IMR-90 (cell line): ENCODE data around the gene MEIOB. TPM values are rescaled to one million over a fixed set of nuclear protein-coding genes. Genes with fewer than 3 reads are reported as not detected.

Experiments used
- ATAC-seq: fragments of 200-7000 bp; cut with Tn5 transposase; 2 replicates; pipeline ENCODE4 v1.9.1; 2020; ENCODE audit warnings: low read depth, mild to moderate bottlenecking, moderate library complexity
- BruUV-seq: library from RNA; stranded (reverse); fragments of 400-500 nt; replicated peaks from 2 replicates; lab custom pipeline; 2021; lab: Mats Ljungman, UMichigan
- CTCF ChIA-PET: fragments of 300-600 bp; formaldehyde crosslinking; extraction: SDS; loops from one replicate; lab custom pipeline; 2021; ENCODE audit warnings: antibody characterized with exemption; lab: Yijun Ruan, JAX
- POLR2A ChIA-PET: fragments of 300-600 bp; sonication (Branson Sonifier 250); formaldehyde crosslinking; loops from one replicate; lab custom pipeline; 2022; ENCODE audit warnings: antibody characterized with exemption; ENCODE audit not compliant: unreplicated experiment; lab: Charles Lee
- DNase-seq: peaks from one replicate; pipeline ENCODE4 v3.0.0; 2013
- H2AFZ ChIP-seq: replicated peaks from 2 replicates; pipeline ENCODE3; 2013; ENCODE audit warnings: low read length, mild to moderate bottlenecking; ENCODE audit not compliant: poor library complexity
- H2AK5ac ChIP-seq: 2 replicates; pipeline ENCODE4 v1.6.1; 2013; ENCODE audit warnings: low read depth, low read length, inconsistent platforms
- H2AK9ac ChIP-seq: replicated peaks from 2 replicates; pipeline ENCODE3; 2013; ENCODE audit warnings: mild to moderate bottlenecking, low read depth, low read length, moderate library complexity; ENCODE audit not compliant: poor library complexity
- H2BK120ac ChIP-seq: 2 replicates; pipeline ENCODE4 v1.6.1; 2013; ENCODE audit warnings: low read depth, low read length, inconsistent platforms
- H2BK15ac ChIP-seq: 3 replicates; pipeline ENCODE4 v1.6.1; 2013; ENCODE audit warnings: low read depth, low read length, inconsistent platforms
- H2BK20ac ChIP-seq: 2 replicates; pipeline ENCODE4 v1.6.1; 2013; ENCODE audit warnings: low read depth, mild to moderate bottlenecking, inconsistent platforms, low read length, moderate library complexity
- H2BK5ac ChIP-seq: 2 replicates; pipeline ENCODE4 v1.6.1; 2013; ENCODE audit warnings: mild to moderate bottlenecking, low read depth, low read length, inconsistent platforms; ENCODE audit not compliant: poor library complexity, severe bottlenecking
- H3K14ac ChIP-seq: replicated peaks from 2 replicates; pipeline ENCODE4 v1.6.1; 2013; ENCODE audit warnings: low read depth, low read length, inconsistent platforms
- H3K18ac ChIP-seq: 2 replicates; pipeline ENCODE4 v1.6.1; 2013; ENCODE audit warnings: low read depth, low read length, control low read depth
- H3K23ac ChIP-seq: 2 replicates; pipeline ENCODE4 v1.6.1; 2013; ENCODE audit warnings: low read depth, low read length, inconsistent platforms
- H3K27ac ChIP-seq: 2 replicates; pipeline ENCODE4 v1.5.1; 2013; ENCODE audit warnings: mild to moderate bottlenecking, control low read depth, low read length; ENCODE audit not compliant: insufficient read depth
- H3K27me3 ChIP-seq: 2 replicates; pipeline ENCODE4 v1.6.1; 2013; ENCODE audit warnings: low read length; ENCODE audit not compliant: control insufficient read depth, insufficient read depth
- H3K36me3 ChIP-seq: 2 replicates; pipeline ENCODE4 v1.6.1; 2013; ENCODE audit warnings: low read length, mixed read lengths; ENCODE audit not compliant: control insufficient read depth, insufficient read depth
- H3K4ac ChIP-seq: 2 replicates; pipeline ENCODE4 v1.6.1; 2013; ENCODE audit warnings: low read depth, low read length, inconsistent platforms
- H3K4me1 ChIP-seq: 2 replicates; pipeline ENCODE4 v1.6.1; 2013; ENCODE audit warnings: low read length, mixed read lengths; ENCODE audit not compliant: control insufficient read depth, insufficient read depth
- H3K4me2 ChIP-seq: 2 replicates; pipeline ENCODE4 v1.6.1; 2013; ENCODE audit warnings: low read depth, mild to moderate bottlenecking, control low read depth, low read length, moderate library complexity
- H3K4me3 ChIP-seq: 2 replicates; pipeline ENCODE4 v1.5.1; 2013; ENCODE audit warnings: low read depth, mild to moderate bottlenecking, control low read depth, low read length, moderate library complexity; ENCODE audit not compliant: insufficient read depth
- H3K56ac ChIP-seq: 2 replicates; pipeline ENCODE4 v1.6.1; 2013; ENCODE audit warnings: low read length, inconsistent platforms; ENCODE audit not compliant: insufficient read depth; ENCODE audit errors: extremely low read depth
- H3K79me1 ChIP-seq, 2 experiments: 2 replicates each; pipeline ENCODE4 v1.6.1; 2013; ENCODE audit warnings: low read length in 2 of 2, inconsistent platforms in 1 of 2, low read depth in 1 of 2
- H3K9ac ChIP-seq: 2 replicates; pipeline ENCODE4 v1.6.1; 2013; ENCODE audit warnings: low read depth, low read length, control low read depth
- H3K9me1 ChIP-seq: 2 replicates; pipeline ENCODE4 v1.6.1; 2013; ENCODE audit warnings: low read length, inconsistent platforms; ENCODE audit not compliant: insufficient read depth
- H3K9me3 ChIP-seq: 2 replicates; pipeline ENCODE4 v1.6.1; 2013; ENCODE audit warnings: low read length; ENCODE audit not compliant: control insufficient read depth, insufficient read depth
- H4K20me1 ChIP-seq: 2 replicates; pipeline ENCODE4 v1.6.1; 2013; ENCODE audit warnings: low read length, inconsistent platforms; ENCODE audit not compliant: insufficient read depth
- H4K5ac ChIP-seq: 2 replicates; pipeline ENCODE4 v1.6.1; 2013; ENCODE audit warnings: mild to moderate bottlenecking, low read depth, low read length, control low read depth
- H4K8ac ChIP-seq, 2 experiments: 2 replicates each; pipeline ENCODE4 v1.6.1; 2013; ENCODE audit warnings: low read depth in 2 of 2, low read length in 2 of 2, control low read depth in 1 of 2, inconsistent platforms in 1 of 2
- H4K91ac ChIP-seq: 2 replicates; pipeline ENCODE4 v1.6.1; 2013; ENCODE audit warnings: low read depth, low read length, inconsistent platforms; ENCODE audit not compliant: insufficient read depth
- BHLHE40 ChIP-seq: fragments of 150-350 bp; IDR thresholded peaks from 2 replicates; pipeline ENCODE4 v1.6.1; 2016; ENCODE audit warnings: mild to moderate bottlenecking, low read depth, low read length
- CEBPB ChIP-seq: IDR thresholded peaks from 2 replicates; pipeline ENCODE4 v1.6.1; 2012; ENCODE audit warnings: low read depth, low read length, improper control_type of control experiment
- CHD1 ChIP-seq: IDR thresholded peaks from 2 replicates; pipeline ENCODE4 v1.6.1; 2012; ENCODE audit warnings: low read depth, low read length, improper control_type of control experiment
- ELK1 ChIP-seq: fragments of 150-350 bp; IDR thresholded peaks from 2 replicates; pipeline ENCODE4 v1.6.1; 2016; ENCODE audit warnings: low read depth, mild to moderate bottlenecking, low read length, moderate library complexity, borderline replicate concordance
- FOS ChIP-seq: fragments of 150-350 bp; IDR thresholded peaks from 2 replicates; pipeline ENCODE4 v1.6.1; 2016; ENCODE audit warnings: low read depth, low read length
- MAFK ChIP-seq: IDR thresholded peaks from 2 replicates; pipeline ENCODE4 v1.6.1; 2012; ENCODE audit warnings: low read depth, low read length, improper control_type of control experiment
- MAZ ChIP-seq: IDR thresholded peaks from 2 replicates; pipeline ENCODE4 v1.6.1; 2012; ENCODE audit warnings: low read depth, mild to moderate bottlenecking, low read length, improper control_type of control experiment, moderate library complexity, borderline replicate concordance
- MXI1 ChIP-seq: IDR thresholded peaks from 2 replicates; pipeline ENCODE4 v1.6.1; 2012; ENCODE audit warnings: low read depth, mild to moderate bottlenecking, low read length, moderate library complexity, borderline replicate concordance
- NFE2L2 ChIP-seq: fragments of 150-350 bp; IDR thresholded peaks from 2 replicates; pipeline ENCODE4 v1.6.1; 2016; ENCODE audit warnings: low read depth, mild to moderate bottlenecking, low read length
- POLR2A ChIP-seq: IDR thresholded peaks from 2 replicates; pipeline ENCODE4 v1.6.1; 2012; ENCODE audit warnings: mild to moderate bottlenecking, low read depth, low read length
- RAD21 ChIP-seq: IDR thresholded peaks from 2 replicates; pipeline ENCODE4 v1.6.1; 2012; ENCODE audit warnings: low read length, improper control_type of control experiment
- RCOR1 ChIP-seq: IDR thresholded peaks from 2 replicates; pipeline ENCODE4 v1.6.1; 2012; ENCODE audit warnings: mild to moderate bottlenecking, low read length, improper control_type of control experiment; ENCODE audit not compliant: insufficient replicate concordance
- RFX5 ChIP-seq: IDR thresholded peaks from 2 replicates; pipeline ENCODE4 v1.8.0; 2012; ENCODE audit warnings: low read depth, mild to moderate bottlenecking, low read length, moderate library complexity
- SMC3 ChIP-seq: fragments of 150-350 bp; IDR thresholded peaks from 2 replicates; pipeline ENCODE4 v1.6.1; 2016; ENCODE audit warnings: low read depth, mild to moderate bottlenecking, antibody characterized with exemption, low read length, moderate library complexity
- USF2 ChIP-seq: fragments of 150-350 bp; IDR thresholded peaks from 2 replicates; pipeline ENCODE4 v1.6.1; 2017; ENCODE audit warnings: mild to moderate bottlenecking, antibody characterized with exemption, low read length, low read depth
- WGBS, 2 experiments: methylation state at CpG; one replicate each; pipeline versions ENCODE4 v1.1.5 to v1.1.7; 2013; ENCODE audit warnings: missing lambda C conversion rate in 2 of 2; ENCODE audit not compliant: insufficient read length in 1 of 2; ENCODE audit errors: extremely low coverage in 2 of 2; 5-methylcytosine and 5-hydroxymethylcytosine counted together
- dilution Hi-C: fragments of 300-500 bp; cut with HindIII; formaldehyde crosslinking; loops from one replicate; pipeline ENCODE4 v1.14.3; 2018; ENCODE audit warnings: low sequenced_read_pairs; ENCODE audit not compliant: unreplicated experiment
- in situ Hi-C: fragments of 300-500 bp; cut with MboI; formaldehyde crosslinking; loops from 3 replicates; pipeline ENCODE4 v1.14.3; 2019; ENCODE audit warnings: low sequenced_read_pairs, inconsistent platforms, mixed read lengths
- intact Hi-C: fragments of 100-400 bp; cut with micrococcal nuclease; formaldehyde crosslinking; loops from 2 replicates; pipeline ENCODE4 v1.10.0; 2022
- polyA plus RNA-seq, 3 experiments: library from polyadenylated mRNA; depleted of rRNA; stranded (reverse); fragments of >200 nt; gene quantifications; 2 replicates each; pipeline ENCODE4 v1.2.3, GENCODE V29; 2012; ENCODE audit warnings: low replicate concordance in 1 of 3
- total RNA-seq: library from RNA; depleted of rRNA; stranded (reverse); fragments of >200 nt; gene quantifications from 2 replicates; pipeline ENCODE4 v1.2.3, GENCODE V29; 2012

Gene MEIOB
- total and polyA plus RNA-seq, 2 of the 4 experiments (the other 2 are of a cell fraction) = 0.14 TPM; not detected in 1

- no peak for TF ChIP-seq FOS
- TF ChIP-seq SMC3 = no peak
Measured at GRCh38 chr16:1871974-1872635, at the start of gene MEIOB (continued).

- no peak overlapping the region for H4K8ac ChIP-seq
- H3K18ac ChIP-seq = no peak overlapping the region
- peak overlapping the region; percentile 56 for H2AFZ ChIP-seq
- H3K9me1 ChIP-seq = no peaks in the 10 kb centered on the region; the same call in 1 of the 2 replicates
- H3K9ac ChIP-seq = no peak overlapping the region
- no peak overlapping the region for H2BK20ac ChIP-seq
- ATAC-seq (peak; percentile 80), DNase-seq (no peak)
- POLR2A ChIA-PET = no interaction called here
- no peak overlapping the region for H3K4ac ChIP-seq
- CTCF ChIA-PET = no interaction called here
- no peak overlapping the region for H2AK5ac ChIP-seq
- dilution Hi-C loops (no loop called here), intact Hi-C loops (no loop called here), in situ Hi-C loops (no loop called here)
- no peaks in the 10 kb centered on the region for H3K4me1 ChIP-seq
- H2AK9ac ChIP-seq = no peak overlapping the region
- H2BK120ac ChIP-seq = no peak overlapping the region
- no peaks in the 10 kb centered on the region; the same call in 1 of the 2 replicates for H3K9me3 ChIP-seq
- H3K4me3 ChIP-seq = no peak overlapping the region
- no peak overlapping the region for H4K91ac ChIP-seq
- no peak overlapping the region for H3K27ac ChIP-seq
- no peak overlapping the region for H3K56ac ChIP-seq
- no peaks in the 10 kb centered on the region for H4K20me1 ChIP-seq
- H3K14ac ChIP-seq = no peak overlapping the region
- H2BK5ac ChIP-seq = no peak overlapping the region
- no peak overlapping the region for H4K5ac ChIP-seq
- H2BK15ac ChIP-seq = no peak overlapping the region
- no peaks in the 10 kb centered on the region for H3K36me3 ChIP-seq
- no peak overlapping the region for H3K4me2 ChIP-seq
- BruUV-seq = no TSS peak
- H3K79me1 ChIP-seq = no peaks in the 10 kb centered on the region
- peaks cover 81% of the 10 kb centered on the region for H3K27me3 ChIP-seq
- H3K23ac ChIP-seq = no peak overlapping the region
- 21% methylated on average over 8 of the region's 15 CpGs; no CpG with 5 or more reads in 1 of the 2 experiments for WGBS, 2 experiments
- TF ChIP-seq POLR2A (no peak), MAZ (no peak), RCOR1 (no peak), RAD21 (no peak), NFE2L2 (no peak), MAFK (no peak), CHD1 (no peak), ELK1 (no peak), FOS (no peak), RFX5 (no peak), MXI1 (no peak), USF2 (no peak), CEBPB (no peak), SMC3 (no peak), BHLHE40 (no peak)
Measured at GRCh38 chr16:1920727-1921171, 48.8 kb upstream of the MEIOB start.
